Measurements from ENCODE around the gene KIDINS220. TPM values are rescaled to one million over a fixed set of nuclear protein-coding genes. Genes with fewer than 3 reads are reported as not detected.
A peak's percentile ranks its signal among the peaks of the same experiment; 100 is the strongest.

Gene KIDINS220
- total RNA-seq, 1 experiment from 2014 or later = 43.1 TPM

GRCh38 chr2:8851811-8852560 is 14.6 kb upstream of the KIDINS220 start:
- no peak for DNase-seq (ENCODE audit: low read depth)

GRCh38 chr2:8850845-8851487 is 13.6 kb upstream of the KIDINS220 start:
- DNase-seq (ENCODE audit: low read depth) = no peak

GRCh38 chr2:8849327-8849726 is 11.9 kb upstream of the KIDINS220 start:
- peak; percentile 57 for DNase-seq (ENCODE audit: low read depth)

DNA sequence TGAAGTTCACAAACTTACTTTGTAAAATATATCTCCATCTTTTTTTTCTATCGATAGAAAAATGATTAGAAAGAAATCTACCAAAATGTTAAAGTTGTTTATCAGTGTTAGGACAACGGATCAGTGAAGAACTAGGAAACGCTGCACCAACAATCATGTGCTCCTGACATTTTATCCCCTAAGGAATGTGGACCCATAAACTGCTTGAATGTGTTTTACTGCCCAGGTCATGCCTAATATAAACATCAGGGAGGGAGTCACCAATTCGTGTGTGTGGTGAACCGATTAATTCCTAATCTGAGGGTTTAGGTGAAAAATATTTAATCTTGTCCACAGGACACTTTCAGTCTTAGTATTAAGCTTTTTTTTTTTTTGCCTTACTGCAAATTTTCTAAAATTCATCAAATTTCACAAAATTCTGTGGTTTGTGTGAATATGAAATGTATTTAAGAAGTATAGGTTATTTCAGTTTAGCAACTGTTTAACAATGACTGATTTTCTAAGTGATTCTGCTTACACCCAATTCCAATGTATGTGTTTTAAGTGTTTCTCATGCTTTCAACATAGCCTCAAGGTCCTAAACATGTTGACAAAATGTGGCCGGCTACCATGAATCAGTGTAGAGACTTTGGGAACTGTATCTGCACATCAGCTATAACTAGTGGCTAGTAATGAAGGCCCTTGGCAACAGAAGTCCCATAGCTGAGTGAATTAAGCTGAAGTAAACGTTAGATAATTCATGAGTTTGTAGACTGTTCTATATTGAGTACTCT is 11.1 kb upstream of the KIDINS220 start:
- DNase-seq (ENCODE audit: low read depth) = no peak

- DNase-seq (ENCODE audit: low read depth) = no peak
Observed at GRCh38 chr2:8847400-8847799, 10.0 kb upstream of the KIDINS220 start.

GRCh38 chr2:8841932-8842331 is 4.5 kb upstream of the KIDINS220 start:
- peak; percentile 25 for DNase-seq (ENCODE audit: low read depth)

GRCh38 chr2:8840475-8841091 is 3.2 kb upstream of the KIDINS220 start:
- DNase-seq (ENCODE audit: low read depth) = no peak

GRCh38 chr2:8839189-8839965 is 2.0 kb upstream of the KIDINS220 start:
- no peak for DNase-seq (ENCODE audit: low read depth)

DNA sequence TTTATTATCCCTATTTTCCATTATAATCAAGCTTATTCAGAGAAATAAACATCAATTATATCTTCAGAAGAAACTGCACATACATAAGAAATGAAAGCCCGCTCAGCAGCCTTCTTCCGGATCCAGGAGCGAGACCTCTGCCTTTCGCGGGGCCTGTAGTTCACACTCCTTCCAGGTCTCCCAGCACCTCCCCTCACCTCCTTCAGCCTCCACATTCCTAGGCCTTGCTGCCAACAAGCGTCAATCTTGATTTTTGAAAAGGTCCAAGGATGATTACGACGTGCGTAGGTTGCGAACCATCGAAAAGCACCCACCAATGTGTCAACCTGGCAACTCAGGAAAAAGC is 355 bp upstream of the KIDINS220 start:
- DNase-seq (ENCODE audit: low read depth) = no peak

DNA sequence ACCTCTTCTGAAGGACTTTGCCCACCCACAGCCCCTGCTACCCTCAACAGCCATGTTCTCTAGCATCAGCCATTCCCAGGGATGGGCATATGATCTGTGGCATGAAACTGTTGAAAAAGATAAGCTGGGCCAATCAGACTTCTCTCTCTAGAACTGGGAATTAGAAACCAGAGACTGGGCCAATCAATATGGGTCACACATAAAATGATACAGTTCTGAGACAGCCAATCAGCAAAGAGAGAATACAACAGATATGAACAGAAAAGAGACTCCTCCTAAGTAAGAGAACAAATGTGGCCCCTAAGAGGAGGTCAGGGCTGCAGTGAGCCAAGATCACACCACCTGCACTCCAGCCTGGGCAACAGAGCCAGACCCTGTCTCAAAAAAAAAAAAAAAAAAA is 2.1 kb downstream of the KIDINS220 start:
- no peak for DNase-seq (ENCODE audit: low read depth)

- DNase-seq (ENCODE audit: low read depth) = no peak
Observed at GRCh38 chr2:8833853-8834252, 3.6 kb downstream of the KIDINS220 start.

GRCh38 chr2:8831516-8831915 is 5.9 kb downstream of the KIDINS220 start:
- DNase-seq (ENCODE audit: low read depth) = no peak

GRCh38 chr2:8827729-8828128 is 9.7 kb downstream of the KIDINS220 start:
- no peak for DNase-seq (ENCODE audit: low read depth)

DNA sequence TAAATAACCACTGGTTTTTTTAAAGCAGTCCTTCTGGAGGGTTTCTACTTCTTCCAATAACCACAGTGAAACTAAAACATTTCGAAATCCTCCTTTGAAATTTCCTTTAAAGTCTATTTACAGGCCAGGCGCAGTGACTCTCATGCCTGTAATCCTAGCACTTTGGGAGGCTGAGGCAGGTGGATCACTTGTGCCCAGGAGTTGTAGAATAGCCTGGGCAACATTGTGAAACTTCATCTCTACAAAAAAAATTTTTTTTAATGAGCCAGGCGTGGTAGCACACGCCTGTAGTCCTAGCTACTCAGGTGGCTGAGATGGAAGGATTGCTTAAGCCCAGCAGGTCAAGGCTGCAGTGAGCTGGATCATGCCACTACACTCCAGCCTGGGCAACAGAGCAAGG is 15.2 kb downstream of the KIDINS220 start:
- DNase-seq (ENCODE audit: low read depth) = no peak

GRCh38 chr2:8821276-8822217 is 15.9 kb downstream of the KIDINS220 start:
- DNase-seq (ENCODE audit: low read depth) = peak; percentile 38

DNA sequence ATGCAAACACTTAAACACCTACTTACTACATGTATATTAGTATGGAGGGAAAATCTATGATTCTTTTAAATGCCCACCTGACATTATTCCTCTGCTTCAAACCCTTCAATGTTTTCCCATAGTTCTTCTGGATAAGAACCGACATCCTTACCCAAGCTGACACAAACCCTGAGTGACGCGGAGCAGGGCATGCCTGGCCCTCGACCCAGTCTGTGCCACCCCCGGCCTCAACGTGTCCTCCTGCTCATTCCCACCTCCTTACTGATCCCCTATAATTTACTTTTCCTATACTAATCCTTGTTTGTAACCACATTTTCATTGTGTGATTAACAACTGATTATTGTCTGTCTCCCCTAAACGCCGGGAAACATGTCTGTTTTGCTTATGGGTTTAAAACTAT is 17.5 kb downstream of the KIDINS220 start:
- DNase-seq (ENCODE audit: low read depth) = no peak

DNA sequence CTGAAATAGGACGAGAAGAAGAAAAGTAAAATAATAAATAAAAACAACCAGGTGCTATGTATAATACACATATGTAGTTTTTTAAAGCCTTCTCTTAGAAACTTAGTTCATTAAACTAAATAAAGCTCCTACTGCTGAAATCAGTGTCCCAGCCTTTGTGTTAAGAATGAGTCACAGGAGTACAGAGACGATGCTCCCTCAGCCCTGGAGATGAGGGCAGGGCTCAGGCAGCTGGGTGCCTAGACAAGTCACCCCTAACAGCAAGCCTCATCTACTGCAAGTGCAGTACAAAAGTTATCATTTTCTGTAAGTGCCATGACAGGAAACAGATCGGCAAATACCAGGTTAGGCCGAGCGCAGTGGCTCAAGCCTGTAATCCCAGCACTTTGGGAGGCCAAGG is 18.2 kb downstream of the KIDINS220 start:
- DNase-seq (ENCODE audit: low read depth) = peak; percentile 28

- DNase-seq (ENCODE audit: low read depth) = no peak
Observed at GRCh38 chr2:8817221-8817620, 20.2 kb downstream of the KIDINS220 start.

- DNase-seq (ENCODE audit: low read depth) = no peak
Observed at GRCh38 chr2:8806885-8807704, 30.3 kb downstream of the KIDINS220 start.
